ENCODE data around the gene ARL8B. TPM values are rescaled to one million over a fixed set of nuclear protein-coding genes. Genes with fewer than 3 reads are reported as not detected.
"Not testable (repeated sequence)": the region's sequence is repeated elsewhere in the genome, so short reads cannot be mapped to it uniquely, and the experiment has no call there.

Gene ARL8B
- total RNA-seq, 2 donors from 2014 or later, result 32.8 to 52.6 TPM

- no peak for TF ChIP-seq CTCF (IDR thresholded peaks at IDR 0.05)
- H3K36me3 ChIP-seq, result no peaks in the 10 kb centered on the region
- no peak overlapping the region for H3K4me3 ChIP-seq
- H3K27me3 ChIP-seq (replicated peaks; ENCODE audit: insufficient read depth), result no peaks in the 10 kb centered on the region
- no peak for ATAC-seq (ENCODE audit: insufficient number of reproducible peaks, low FRiP score, low read depth)
- DNase-seq (ENCODE audit: low spot score), result no peak
- H3K27ac ChIP-seq, result no peak overlapping the region
- H3K9me3 ChIP-seq, result no peaks in the 10 kb centered on the region
- no peaks in the 10 kb centered on the region for H3K4me1 ChIP-seq (ENCODE audit: control insufficient read depth in 1 of 2, low read depth in 2 of 2)
These were observed 10.0 kb upstream of the ARL8B start for GRCh38 chr3:5112043-5112442.

DNA sequence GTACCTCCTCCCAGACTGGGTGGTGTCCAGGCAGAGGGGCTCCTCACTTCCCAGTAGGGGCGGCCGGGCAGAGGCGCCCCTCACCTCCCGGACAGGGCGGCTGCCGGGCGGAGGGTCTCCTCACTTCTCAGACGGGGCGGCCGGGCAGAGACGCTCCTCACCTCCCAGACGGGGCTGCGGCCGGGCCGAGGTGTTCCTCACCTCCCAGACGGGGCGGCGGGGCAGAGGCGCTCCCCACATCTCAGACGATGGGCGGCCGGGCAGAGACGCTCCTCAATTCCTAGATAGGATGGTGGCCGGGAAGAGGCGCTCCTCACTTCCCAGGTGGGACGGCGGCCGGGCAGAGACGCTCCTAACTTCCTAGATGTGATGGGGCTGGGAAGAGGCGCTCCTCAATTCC is 8.4 kb upstream of the ARL8B start:
- not testable (repeated sequence) for H3K4me1 ChIP-seq (ENCODE audit: control insufficient read depth in 1 of 2, low read depth in 2 of 2); H3K27me3 ChIP-seq (replicated peaks; ENCODE audit: insufficient read depth); H3K4me3 ChIP-seq; DNase-seq (ENCODE audit: low spot score); H3K27ac ChIP-seq; ATAC-seq (ENCODE audit: insufficient number of reproducible peaks, low FRiP score, low read depth); H3K36me3 ChIP-seq; H3K9me3 ChIP-seq

DNA sequence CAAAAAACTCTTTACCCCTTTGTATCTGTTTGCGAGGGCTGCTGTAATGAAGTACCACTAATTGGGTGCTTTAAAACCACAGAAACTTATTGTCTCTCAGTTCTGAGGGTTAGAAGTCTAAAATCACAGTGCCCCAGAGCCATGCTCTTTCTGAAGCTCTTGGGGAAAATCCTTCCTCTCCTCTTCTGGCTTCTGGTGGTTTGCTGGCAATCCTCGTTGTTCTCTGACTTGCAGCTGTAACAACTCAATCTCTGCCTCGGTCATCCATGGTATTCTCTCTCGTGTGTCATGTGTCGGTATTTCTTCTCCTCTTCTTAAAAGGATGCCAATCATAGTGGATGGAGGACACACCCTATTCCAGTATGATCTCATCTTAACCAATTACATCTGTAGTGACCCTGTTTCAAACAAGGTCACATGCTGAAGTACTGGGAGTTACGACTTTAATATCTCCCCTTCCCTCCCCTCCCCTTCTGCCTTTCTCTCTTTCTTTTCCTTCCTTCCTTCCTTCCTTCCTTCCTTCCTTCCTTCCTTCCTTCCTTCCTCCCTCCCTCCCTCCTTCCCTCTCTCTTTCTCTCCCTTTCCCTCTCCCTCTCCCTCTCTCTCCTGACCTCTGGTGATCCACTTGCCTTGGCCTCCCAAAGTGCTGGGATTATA is 6.5 kb upstream of the ARL8B start:
- H3K4me3 ChIP-seq, result no peak overlapping the region
- no peak overlapping the region for H3K27ac ChIP-seq
- H3K9me3 ChIP-seq, result no peaks in the 10 kb centered on the region
- no peaks in the 10 kb centered on the region for H3K4me1 ChIP-seq (ENCODE audit: control insufficient read depth in 1 of 2, low read depth in 2 of 2)
- DNase-seq (ENCODE audit: low spot score), result no peak
- TF ChIP-seq CTCF (IDR thresholded peaks at IDR 0.05), result no peak
- H3K36me3 ChIP-seq, result no peaks in the 10 kb centered on the region
- H3K27me3 ChIP-seq (replicated peaks; ENCODE audit: insufficient read depth), result no peaks in the 10 kb centered on the region
- ATAC-seq (ENCODE audit: insufficient number of reproducible peaks, low FRiP score, low read depth), result no peak

DNA sequence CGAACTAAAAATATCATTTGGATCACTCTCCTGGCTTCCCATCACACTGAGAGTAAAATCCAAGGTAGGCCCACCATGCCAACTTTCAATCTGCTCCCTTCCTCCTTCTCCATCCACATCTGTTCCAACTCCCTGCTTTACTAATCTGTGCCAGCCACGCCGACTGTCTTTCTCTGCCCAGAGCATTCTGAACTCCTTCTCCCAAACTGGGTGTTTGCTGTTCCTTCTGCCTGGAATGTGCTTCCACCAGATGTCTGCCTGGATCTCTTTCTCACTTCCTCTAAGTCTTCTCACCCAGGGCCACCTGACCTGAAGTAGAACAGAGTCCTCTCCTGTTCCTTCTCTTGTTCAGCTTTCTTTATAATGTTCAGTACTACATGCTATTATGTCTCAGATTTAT is 5.6 kb upstream of the ARL8B start:
- Histone ChIP-seq H3K36me3 (no peaks in the 10 kb centered on the region), H3K27ac (no peak overlapping the region), H3K27me3 (replicated peaks; ENCODE audit: insufficient read depth) (no peaks in the 10 kb centered on the region), H3K4me1 (ENCODE audit: control insufficient read depth in 1 of 2, low read depth in 2 of 2) (peaks cover under 1 to 1% of the 10 kb centered on the region in 2 donors), H3K9me3 (no peaks in the 10 kb centered on the region), H3K4me3 (no peak overlapping the region)
- DNase-seq (ENCODE audit: low spot score) (no peak), ATAC-seq (ENCODE audit: insufficient number of reproducible peaks, low FRiP score, low read depth) (no peak)
- no peak for TF ChIP-seq CTCF (IDR thresholded peaks at IDR 0.05)

- no peaks in the 10 kb centered on the region for H3K27me3 ChIP-seq (replicated peaks; ENCODE audit: insufficient read depth)
- H3K27ac ChIP-seq, result no peak overlapping the region
- TF ChIP-seq CTCF (IDR thresholded peaks at IDR 0.05), result no peak
- H3K36me3 ChIP-seq, result no peaks in the 10 kb centered on the region
- H3K4me1 ChIP-seq (ENCODE audit: control insufficient read depth in 1 of 2, low read depth in 2 of 2), result peaks cover 22 to 27% of the 10 kb centered on the region in 2 donors
- DNase-seq (ENCODE audit: low spot score) (no peak), ATAC-seq (ENCODE audit: insufficient number of reproducible peaks, low FRiP score, low read depth) (no peak)
- H3K4me3 ChIP-seq, result no peak overlapping the region
- H3K9me3 ChIP-seq, result no peaks in the 10 kb centered on the region
These were observed 1.6 kb upstream of the ARL8B start for GRCh38 chr3:5120446-5120845.

All from thoracic aorta (tissue), 2 donors.